Activated naive CD4-positive, alpha-beta T cell treated with anti-CD3 and anti-CD28 coated beads for 36 hours (primary cell): ENCODE measurements around the gene SPDYE18. TPM values are rescaled to one million over a fixed set of nuclear protein-coding genes. Genes with fewer than 3 reads are reported as not detected.
"Not testable (repeated sequence)": the region's sequence is repeated elsewhere in the genome, so short reads cannot be mapped to it uniquely, and the experiment has no call there.

Experiments
- CTCF ChIA-PET: fragments of 350-600 bp; sonication (Branson Sonifier 250); formaldehyde crosslinking; loops from one replicate; lab custom pipeline; 2021; ENCODE audit warnings: antibody characterized with exemption; lab: Charles Lee
- DNase-seq: peaks from one replicate; pipeline ENCODE4 v3.0.0-alpha.2; 2020
- H3K27ac Mint-ChIP-seq: one replicate; pipeline ENCODE4 v1.8.0; 2021; ENCODE audit warnings: mild to moderate bottlenecking, mixed read lengths
- H3K27me3 Mint-ChIP-seq: one replicate; pipeline ENCODE4 v1.8.0; 2021; ENCODE audit warnings: low read depth, mixed read lengths
- H3K36me3 Mint-ChIP-seq: one replicate; pipeline ENCODE4 v1.8.0; 2021; ENCODE audit warnings: low read depth, mixed read lengths
- H3K4me1 Mint-ChIP-seq: one replicate; pipeline ENCODE4 v1.8.0; 2021; ENCODE audit warnings: low read depth, mixed read lengths
- H3K4me3 Mint-ChIP-seq: one replicate; pipeline ENCODE4 v1.8.0; 2021; ENCODE audit warnings: mild to moderate bottlenecking, moderate library complexity, mixed read lengths
- H3K9me3 Mint-ChIP-seq: one replicate; pipeline ENCODE4 v1.8.0; 2021; ENCODE audit warnings: mixed read lengths
- intact Hi-C: fragments of 100-400 bp; cut with micrococcal nuclease; formaldehyde crosslinking; loops from one replicate; pipeline ENCODE4 v1.15.1; 2023
- total RNA-seq, 2 experiments: library from RNA; stranded (reverse); gene quantifications; one replicate each; pipeline ENCODE4 v1.2.3, GENCODE V29; 2021

Gene SPDYE18
- total RNA-seq, 2 experiments from 2014 or later: 0.27 TPM; not detected in 1

GRCh38 chr7:77002678-77003233, 59.6 kb downstream of the SPDYE18 start:
- intact Hi-C loops, DNase-seq, H3K27ac Mint-ChIP-seq, H3K9me3 Mint-ChIP-seq, H3K4me3 Mint-ChIP-seq, CTCF ChIA-PET, H3K4me1 Mint-ChIP-seq, H3K36me3 Mint-ChIP-seq, H3K27me3 Mint-ChIP-seq: not testable (repeated sequence)

DNA sequence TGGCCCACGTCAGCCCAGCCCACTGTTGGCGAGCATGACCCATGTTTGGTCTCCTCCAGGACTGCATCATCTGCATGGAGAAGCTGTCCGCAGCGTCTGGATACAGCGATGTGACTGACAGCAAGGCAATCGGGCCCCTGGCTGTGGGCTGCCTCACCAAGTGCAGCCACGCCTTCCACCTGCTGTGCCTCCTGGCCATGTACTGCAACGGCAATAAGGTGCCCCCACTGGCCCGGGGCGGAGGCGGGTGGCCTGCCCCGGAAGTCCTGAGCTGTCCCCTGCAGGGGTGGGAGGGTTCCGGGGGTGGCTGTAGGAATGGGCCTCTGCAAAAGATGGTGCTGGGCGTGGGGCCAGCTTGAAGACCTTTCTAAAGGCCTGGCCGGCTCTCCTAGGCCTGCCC, 60.3 kb downstream of the SPDYE18 start:
- H3K27ac Mint-ChIP-seq, CTCF ChIA-PET, intact Hi-C loops, H3K27me3 Mint-ChIP-seq, H3K4me3 Mint-ChIP-seq, H3K9me3 Mint-ChIP-seq, H3K36me3 Mint-ChIP-seq, DNase-seq, H3K4me1 Mint-ChIP-seq: not testable (repeated sequence)

Other genes with a start within 250 kb of the SPDYE18 start
- not detected for gene SPDYE17, start 30.2 kb downstream of the SPDYE18 start, total RNA-seq
- under 1 TPM; 0.31 to 0.49 TPM for gene CCDC146, start 60.1 kb upstream of the SPDYE18 start, total RNA-seq
- not detected for gene FGL2, start 137.3 kb upstream of the SPDYE18 start, total RNA-seq